NK-92 (cell line): ENCODE results near the gene CTSC.
"Not testable (repeated sequence)": the region's sequence is repeated elsewhere in the genome, so short reads cannot be mapped to it uniquely, and the experiment has no call there.

Experiments used
- DNase-seq: peaks from one replicate; lab custom pipeline; 2025; ENCODE audit not compliant: unreplicated experiment; lab: John Stamatoyannopoulos, UW

The CTSC gene

DNA sequence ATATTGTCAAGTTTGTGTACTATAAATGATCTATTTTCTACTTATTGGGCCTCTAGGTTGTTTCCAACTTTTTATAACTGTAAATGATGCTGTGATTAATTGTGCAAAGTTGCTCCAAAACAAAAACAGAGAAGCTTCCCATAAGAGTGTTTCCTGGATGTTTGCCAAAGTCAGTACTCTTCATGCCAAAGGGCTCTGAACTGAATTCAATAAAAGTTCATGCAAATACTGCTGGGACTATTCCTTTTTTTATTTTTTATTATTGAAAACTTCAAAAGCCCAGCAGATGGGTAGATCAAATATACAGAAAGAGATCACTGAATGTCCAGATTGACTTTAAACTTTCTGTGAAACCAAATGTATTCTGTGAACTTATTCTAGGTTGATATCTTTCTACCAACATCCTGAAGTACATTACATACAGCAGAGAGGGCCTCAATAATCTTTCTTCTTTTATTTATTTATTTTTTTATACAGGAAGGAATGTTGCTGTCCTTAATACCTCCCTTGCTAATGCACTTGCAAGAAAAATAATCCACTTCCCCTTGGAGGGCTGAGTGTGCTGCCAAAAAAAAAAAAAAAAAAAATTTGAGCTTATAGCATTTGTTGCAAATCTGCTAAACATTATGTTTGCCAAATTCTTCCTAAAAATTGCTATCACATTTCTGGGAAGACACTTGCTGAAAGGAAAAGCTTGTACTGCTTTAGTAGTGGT lies 53.0 kb downstream of the CTSC start:
- DNase-seq, result no peak

DNA sequence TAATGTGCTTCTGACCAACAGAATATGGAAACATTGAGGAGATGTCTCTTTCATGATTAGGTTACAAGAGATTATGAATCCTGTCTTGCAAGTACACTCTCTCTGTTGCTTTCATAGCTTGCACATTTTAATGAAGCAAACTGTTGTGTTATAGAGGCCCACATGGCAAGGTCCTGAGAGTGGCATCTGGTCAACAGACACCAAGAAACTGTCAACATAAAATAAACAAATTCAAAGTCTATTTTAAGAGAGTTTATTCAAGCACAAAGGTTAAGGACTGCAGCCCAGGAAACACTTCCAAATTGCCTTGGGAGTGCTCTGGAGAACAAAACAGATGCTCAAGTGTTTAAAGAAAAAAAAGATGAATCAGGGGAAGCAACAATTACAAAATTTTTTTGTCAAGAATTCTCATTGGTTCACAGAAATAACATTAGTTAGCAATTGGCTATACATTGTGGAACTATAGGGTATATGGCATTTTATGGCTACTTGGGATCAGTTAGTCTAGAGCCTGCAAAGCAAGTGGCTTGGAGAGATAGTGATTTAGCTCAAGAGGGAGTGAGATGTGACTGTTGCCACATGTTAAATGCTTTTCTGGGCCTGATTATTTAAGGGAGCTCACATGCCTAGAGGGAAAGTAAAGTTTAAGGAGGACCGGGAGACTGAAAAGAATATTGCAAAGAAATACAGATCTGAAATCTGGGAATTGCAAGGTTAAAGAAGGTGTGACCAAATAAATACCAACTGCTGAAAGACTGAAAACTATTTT lies 54.6 kb downstream of the CTSC start:
- no peak for DNase-seq

DNA sequence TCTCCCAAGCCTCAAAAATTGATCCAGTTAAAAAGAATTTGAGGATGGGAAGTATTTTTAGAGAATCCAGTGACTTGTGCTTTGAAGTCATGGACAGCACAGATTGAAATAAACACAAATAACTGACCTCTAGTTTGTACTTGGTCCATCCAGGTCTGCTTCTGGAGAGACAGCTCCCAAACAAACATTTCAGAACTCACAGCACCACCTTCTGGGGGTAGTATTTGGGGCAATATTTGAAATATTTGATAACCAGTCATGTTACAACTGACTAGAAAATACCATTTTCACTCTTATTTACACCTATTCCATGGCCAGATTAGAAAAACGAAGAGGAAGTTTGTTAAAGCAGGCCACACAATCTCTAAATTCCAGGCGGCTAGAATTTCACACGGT lies 56.2 kb downstream of the CTSC start:
- no peak for DNase-seq

DNA sequence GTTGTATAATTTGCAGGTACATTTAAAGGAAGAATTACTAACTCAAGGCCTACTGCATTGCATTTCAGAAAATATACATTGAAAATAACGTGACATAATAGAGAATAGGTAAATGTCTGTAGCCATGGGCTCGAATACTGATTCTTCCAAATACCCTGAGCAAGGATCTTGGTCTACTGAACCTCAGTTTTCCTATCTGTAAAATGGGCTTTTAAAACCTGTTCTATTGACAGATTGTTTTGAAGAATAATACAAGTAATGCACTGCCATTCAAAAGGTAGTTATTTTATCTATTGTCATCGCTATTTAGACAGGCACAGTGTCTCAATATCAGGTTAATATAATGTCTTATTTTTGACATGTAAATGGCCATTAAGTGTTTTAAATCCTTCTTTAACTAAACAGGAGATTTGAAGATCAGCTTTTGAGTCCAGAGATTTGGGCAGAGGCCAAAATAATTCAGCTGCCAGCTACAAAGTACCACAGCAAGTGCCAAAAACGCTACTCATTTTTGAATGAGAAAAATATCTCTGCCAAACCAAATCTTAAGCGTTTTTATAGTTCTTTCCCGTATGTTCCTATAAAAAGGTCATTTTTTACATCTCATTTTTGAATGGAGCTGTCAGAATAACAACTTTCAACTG lies 56.7 kb downstream of the CTSC start:
- DNase-seq, result no peak

GRCh38 chr11:88277349-88277915 lies 60.1 kb downstream of the CTSC start:
- no peak for DNase-seq

DNA sequence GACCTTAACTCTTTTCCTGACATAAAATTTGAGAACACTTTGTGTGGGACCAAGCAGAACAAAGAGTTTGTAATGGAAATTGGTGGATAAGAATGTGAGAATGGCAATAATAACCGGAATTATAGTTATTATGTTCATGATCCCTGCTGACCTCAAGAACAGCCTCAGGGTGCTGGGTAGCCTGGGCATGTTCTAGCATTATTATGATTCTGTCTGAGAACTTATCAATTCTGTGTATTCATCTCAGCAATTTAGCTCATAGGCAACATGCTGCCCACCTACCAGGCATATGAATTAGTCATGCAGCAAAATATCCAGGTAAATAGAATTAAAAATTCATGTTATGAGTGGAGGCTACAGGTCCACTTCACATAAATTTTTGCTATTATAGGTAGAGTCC lies 61.9 kb downstream of the CTSC start:
- DNase-seq, result no peak

GRCh38 chr11:88266919-88267318 lies 70.6 kb downstream of the CTSC start:
- no peak for DNase-seq

DNA sequence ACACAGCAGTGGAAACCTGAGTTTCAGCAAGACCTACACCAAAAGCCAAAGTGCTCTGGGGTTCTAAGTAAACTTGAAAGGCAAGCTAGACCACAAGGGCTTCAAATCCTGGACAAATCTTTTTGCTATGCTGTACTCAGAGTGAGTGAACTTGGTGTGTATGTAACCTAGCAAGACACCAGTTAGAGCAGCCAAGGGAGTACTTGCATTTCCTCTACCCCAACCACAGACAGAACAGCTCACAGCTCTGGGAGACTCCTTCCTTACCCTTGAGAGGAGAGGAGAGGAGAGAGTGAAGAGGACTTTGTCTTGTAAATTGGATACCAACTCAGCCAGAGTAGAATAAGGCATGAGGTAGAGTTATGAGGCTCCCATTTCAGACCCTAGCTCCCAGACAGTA lies 71.4 kb downstream of the CTSC start:
- DNase-seq, result no peak

DNA sequence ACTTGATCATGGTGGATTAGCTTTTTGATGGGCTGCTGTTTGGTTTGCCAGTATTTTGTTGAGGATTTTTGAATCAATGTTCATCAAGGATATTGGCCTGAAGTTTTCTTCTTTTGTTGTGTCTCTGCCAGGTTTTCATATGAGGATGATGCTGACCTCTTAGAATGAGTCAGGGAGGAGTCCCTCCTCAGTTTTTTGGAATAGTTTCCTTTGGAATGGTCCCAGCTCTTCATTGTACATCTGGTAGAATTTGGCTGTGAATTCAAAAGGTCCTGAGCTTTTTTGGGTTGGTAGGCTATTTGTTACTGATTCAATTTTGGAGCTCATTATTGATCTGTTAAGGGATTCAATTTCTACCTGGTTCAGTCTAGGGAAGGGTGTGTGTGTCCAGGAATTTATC lies 78.1 kb downstream of the CTSC start:
- no peak for DNase-seq

- no peak for DNase-seq
Measured at GRCh38 chr11:88252208-88252607, 85.3 kb downstream of the CTSC start.

DNA sequence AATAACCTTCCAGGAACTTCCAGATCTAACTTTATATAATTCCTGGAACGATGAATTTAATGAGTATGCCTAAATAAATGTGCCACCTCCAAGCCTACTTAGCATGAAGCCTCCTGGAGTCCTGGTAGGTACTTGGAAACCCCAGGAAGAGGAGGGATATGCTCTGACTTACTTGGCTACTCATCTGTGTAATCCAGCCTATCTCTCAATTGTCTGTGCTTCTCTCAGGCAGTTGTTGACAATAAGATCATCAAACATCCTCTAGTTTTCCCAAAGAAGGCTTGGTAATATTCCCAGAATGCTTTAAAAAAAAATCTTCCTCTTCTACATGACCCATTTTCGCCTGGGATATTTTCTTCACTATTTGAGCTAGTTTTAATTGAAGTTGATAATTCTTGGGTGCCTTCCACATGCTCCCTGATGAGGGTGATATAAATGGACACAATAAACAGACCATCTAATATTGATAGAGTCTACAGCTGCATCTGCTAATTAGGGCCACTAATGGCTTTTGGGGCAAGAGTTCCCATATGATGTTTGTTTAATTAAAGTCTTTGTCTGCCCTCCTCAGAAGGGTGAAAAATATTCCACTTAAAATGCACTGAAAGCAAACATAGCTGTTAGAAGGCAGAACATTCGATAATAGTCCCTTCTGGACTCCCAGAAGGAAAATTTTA lies 86.8 kb downstream of the CTSC start:
- no peak for DNase-seq

- DNase-seq, result no peak
Measured at GRCh38 chr11:88249706-88250105, 87.8 kb downstream of the CTSC start.

GRCh38 chr11:88246696-88247095 lies 90.8 kb downstream of the CTSC start:
- no peak for DNase-seq

DNA sequence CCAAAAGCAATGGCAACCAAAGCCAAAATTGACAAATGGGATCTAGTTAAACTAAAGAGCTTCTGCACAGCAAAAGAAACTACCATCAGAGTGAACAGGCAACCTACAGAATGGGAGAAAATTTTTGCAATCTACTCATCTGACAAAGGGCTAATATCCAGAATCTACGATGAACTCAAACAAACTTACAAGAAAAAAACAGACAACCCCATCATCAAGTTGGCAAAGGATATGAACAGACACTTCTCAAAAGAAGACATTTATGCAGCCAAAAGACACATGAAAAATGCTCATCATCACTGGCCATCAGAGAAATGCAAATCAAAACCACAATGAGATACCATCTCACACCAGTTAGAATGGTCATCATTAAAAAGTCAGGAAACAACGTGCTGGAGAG lies 92.0 kb downstream of the CTSC start:
- not testable (repeated sequence) for DNase-seq
